HG02970 (cell line): ENCODE results near the gene SDCCAG8.
"Not testable (repeated sequence)": the region's sequence is repeated elsewhere in the genome, so short reads cannot be mapped to it uniquely, and the experiment has no call there.

Source experiments
- ATAC-seq: cut with Tn5 transposase; IDR thresholded peaks from one replicate; pipeline ENCODE4 v1.9.1; 2021; ENCODE audit warnings: mild to moderate bottlenecking, moderate library complexity, moderate number of reproducible peaks; ENCODE audit not compliant: unreplicated experiment, low FRiP score

SDCCAG8 gene

DNA sequence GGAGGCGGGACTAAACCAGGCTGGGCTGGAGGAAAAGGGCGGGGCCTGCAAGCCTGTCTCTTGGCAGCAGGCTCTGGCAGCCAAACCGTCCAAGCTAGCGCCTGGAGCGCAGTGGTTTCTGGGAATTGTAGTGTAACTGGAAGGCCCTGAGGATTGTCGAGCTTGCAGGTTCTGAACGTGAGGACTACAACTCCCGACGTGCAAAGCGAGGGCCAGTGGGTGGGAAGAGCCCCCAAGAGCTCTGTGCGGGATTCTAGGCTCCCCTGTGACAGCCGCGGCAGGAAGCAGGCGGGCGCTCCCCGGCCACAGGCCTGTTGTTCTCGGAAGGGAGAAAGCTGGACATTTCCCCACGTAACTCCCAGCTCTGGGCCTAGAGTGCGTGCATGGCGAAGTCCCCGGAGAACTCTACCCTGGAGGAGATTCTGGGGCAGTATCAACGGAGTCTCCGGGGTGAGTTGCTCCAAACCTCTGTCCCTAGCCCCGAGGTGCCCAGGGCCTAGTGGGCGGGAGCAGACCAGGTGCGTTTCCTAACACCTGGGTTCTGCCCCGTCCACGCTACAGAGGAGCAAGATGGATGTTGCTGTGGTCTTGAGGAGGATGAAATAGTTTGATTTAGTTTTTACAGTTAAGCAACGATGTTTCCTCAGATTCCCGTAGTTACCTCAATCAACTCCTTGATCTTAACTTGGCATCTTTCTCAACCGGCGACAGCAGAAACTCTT lies at the start of gene SDCCAG8:
Gene SDCCAG8, plus strand, starts transcription at position 251 of the 722 bp plus-strand sequence. Its CDS starts 133 bp downstream, at position 384.
- ATAC-seq, result peak; percentile 84

DNA sequence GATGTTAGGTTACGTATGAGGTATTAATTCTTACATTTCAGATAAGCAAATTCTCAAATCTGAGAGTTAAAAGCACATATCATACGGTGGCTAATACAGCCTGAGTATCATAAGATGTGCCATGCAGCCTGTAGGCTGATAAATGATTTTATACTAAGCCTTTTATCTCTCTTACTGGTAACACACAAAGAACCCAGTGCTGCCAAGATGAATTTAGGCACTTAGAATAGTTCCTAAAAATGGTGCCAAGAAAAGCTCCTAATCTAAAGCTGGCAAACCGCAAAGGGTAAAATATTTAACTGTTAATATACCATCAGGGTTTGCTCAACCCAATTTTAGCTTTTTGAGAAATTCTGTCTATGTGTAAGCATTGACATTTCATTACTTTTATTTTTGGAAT lies 43.9 kb upstream of the SDCCAG8 start:
- ATAC-seq, result not testable (repeated sequence)

DNA sequence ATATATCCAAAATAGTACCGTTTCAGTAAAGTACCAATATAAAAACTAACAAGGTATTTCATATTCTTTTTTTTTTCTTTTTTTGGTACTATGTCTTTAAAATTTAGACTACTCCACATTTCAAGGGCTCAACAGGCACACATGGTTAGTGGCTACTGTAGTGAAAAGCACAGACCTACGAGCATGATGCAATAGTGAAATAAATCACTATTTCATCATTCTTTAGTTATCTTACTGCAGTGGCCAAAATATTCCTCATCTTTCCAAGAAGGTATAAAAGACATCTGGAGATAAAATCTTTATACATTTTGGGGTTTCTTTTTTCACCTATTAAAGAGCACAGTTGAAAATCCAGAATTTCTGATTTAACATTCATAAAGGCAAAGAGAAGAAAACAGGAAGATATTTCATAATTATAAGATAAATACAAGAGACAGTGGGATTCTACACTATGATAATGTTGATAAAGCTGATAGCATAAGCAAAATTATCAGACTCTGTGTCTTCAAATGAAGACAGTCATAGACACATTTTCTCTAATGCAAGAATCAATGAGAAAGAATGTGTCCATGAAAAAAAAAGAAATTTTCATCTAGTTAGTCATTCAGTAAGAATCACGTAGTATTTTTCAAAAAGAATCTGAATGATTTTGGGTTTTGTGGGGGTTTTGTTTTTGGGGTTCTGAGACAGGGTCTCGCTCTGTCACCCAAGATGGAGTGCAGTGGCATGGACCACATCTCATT lies 42.6 kb upstream of the SDCCAG8 start:
- ATAC-seq, result no peak

DNA sequence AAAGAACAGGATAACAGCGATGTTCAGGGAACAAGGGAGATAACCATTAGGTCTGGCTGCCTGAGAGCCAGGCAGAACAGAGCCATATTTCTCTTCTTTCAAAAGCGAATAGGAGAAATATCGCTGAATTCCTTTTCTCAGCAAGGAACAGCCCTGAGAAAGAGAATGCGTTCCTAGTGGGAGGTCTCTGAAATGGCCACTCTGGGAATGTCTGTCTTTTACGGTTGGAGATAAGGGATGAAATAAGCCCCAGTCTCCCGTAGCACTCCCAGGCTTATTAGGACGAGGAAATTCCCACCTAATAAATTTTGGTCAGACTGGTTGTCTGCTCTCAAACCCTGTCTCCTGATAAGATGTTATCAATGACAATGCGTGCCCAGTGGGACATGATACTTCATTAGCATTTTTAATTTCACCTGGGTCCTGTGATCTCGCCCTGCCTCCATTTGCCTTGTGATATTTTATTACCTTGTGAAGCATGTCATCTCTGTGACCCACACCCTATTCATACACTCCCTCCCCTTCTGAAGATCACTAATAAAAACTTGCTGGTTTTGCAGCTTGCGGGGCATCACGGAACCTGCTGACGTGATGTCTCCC lies 40.5 kb upstream of the SDCCAG8 start:
- not testable (repeated sequence) for ATAC-seq

DNA sequence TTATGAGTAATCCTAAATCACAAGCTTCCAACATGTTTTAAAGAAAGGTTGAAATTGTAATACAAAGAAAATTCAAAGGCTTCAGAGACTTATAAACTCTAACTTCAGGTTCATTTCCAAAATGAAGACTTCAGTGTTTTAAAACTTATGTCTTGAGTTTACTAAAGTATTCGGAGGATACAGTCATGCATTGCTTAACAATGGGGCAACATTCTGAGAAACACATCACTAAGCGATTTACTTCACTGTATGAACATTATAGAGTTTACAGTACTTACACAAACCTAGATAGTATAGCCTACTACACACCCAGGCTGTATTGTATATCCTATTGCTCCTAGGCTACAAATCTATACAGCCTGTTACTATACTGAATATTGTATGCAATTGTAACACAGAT lies 39.1 kb upstream of the SDCCAG8 start:
- ATAC-seq, result no peak

DNA sequence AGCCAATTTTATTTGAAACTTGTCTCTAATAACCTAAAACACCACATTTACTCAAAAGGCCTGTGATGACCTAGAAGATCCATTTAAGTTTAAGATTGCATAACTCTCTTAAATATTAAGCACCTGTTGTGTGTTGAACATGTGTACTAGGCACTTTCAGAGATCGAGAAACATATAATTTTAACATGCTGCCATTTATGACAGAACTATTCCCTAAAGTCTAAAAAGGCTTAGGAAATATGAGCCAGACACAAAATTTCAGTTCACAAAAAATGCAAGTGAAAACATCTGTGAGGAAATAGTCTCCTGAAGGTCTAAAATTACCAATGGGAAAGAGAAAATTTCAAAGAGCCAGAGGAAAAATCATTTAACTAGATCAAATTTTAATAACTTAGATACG lies 38.5 kb upstream of the SDCCAG8 start:
- ATAC-seq, result no peak

DNA sequence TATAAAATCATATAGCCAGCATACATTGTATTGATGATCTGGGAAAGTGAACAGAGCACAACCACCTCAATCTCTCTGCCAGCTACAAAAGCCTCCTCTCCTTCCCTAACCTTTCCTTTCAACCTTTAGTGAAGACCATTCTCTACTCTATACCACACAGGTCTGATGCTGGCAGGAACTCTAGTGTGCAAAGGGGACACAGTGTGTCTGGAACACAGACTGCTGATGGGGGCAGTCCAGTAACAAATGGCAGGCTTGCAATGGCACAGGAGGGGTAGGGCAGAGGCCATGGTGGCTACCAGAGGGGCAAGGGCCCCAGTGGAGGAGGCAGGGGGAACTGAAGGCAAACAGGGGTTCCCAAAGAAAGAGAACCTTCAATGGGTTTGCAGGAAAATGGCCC lies 37.8 kb upstream of the SDCCAG8 start:
- no peak for ATAC-seq

DNA sequence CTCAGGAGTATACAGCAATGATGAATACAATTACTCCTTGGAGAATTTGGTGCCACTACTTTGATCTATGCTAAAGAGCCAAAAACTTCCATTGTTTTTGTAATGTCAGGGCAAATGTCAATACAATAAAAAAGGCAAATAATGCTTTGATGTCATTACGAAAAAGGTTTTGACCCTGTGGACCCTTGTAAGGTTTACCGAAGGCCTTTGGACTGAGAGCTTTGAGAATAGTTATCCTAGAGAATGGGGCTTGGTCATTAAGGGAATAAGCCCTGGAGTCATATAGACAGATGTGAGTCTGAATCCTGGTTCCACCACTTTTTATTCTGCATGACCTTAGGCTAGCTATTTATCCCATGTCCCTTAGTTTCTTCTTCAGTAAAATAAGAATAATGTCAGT lies 28.2 kb upstream of the SDCCAG8 start:
- ATAC-seq, result no peak

DNA sequence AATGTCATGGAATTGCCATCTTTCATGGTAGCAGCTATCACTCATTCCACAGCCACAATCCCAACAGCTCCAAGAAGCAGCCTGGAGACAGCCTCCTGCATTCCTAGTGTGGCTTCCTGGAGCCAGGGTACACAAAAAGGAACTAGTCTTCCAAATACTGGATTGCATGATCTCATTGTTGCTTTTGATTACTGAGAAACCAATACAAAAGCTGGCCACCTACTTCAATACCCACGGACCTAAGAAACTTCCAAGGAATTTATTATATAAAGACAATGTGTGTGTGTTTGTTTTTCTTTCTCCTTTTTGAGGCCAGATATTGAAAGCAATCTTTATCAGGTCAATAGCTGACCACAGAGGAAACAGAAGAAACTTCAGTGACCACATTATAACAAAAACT lies 26.3 kb upstream of the SDCCAG8 start:
- no peak for ATAC-seq

DNA sequence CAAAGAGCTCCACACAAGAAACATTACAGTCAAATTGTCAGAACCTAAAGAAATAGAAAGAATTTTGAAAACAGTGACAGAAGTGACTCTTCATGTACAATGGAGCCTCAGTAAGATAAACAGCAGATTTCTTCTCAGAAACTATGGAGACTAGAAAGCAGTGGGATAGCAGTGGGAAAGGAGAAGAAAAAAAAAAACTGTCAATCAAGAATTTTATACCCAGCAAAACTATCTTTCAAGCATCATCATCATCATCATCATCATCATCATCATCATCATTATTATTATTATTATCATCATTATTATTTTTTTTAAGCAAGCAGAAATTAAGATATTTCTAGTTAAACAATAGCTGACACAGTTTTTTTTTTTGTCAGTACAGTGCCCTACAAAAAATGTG lies 24.9 kb upstream of the SDCCAG8 start:
- ATAC-seq, result no peak

DNA sequence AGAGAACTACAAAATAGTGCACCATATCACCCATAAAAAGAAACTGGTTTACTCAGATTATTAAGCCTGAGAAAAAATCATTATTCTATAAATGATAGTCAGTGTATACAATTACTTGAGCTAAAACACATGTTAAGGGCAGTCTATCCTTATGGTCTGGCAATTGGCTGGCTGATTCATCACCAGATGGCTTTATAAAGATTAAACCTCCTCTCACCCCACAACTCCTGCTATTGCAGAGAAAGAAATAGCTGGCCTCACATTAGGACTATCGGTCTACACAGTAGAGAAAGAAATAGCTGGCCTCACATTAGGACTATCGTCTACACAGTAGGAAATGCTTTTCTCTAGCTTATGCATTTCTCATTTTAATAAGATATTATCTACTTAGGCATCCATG lies 21.9 kb upstream of the SDCCAG8 start:
- ATAC-seq, result no peak

DNA sequence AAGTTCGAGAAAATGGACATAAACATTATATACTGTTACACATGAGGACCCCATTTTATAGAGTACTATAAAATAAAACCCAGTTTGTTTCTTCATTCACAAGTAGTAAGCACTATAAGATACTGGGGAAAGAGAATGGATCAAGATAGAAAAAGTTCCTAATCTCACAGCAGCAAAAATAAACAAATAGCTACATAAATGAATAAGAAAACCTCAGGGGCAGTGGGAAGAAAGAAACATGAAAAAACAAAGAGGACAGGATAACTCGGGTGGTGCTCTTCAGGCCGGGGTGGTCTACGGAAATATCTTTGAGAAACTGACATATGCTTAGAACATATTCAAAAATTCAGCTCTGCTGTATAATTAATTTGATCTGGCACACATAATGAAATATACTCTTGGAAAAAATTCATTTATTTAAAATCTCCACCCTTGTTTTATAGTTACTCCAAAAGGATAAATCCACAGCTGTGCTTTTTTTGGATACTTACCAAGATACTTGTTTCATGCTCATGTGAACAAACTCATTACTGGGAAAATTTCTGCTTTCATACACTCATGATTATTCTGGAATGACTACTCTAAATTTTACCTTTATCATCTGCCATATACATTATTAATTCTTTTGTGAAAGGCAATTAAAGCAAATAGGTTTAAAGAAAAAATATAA lies 20.7 kb upstream of the SDCCAG8 start:
- no peak for ATAC-seq

DNA sequence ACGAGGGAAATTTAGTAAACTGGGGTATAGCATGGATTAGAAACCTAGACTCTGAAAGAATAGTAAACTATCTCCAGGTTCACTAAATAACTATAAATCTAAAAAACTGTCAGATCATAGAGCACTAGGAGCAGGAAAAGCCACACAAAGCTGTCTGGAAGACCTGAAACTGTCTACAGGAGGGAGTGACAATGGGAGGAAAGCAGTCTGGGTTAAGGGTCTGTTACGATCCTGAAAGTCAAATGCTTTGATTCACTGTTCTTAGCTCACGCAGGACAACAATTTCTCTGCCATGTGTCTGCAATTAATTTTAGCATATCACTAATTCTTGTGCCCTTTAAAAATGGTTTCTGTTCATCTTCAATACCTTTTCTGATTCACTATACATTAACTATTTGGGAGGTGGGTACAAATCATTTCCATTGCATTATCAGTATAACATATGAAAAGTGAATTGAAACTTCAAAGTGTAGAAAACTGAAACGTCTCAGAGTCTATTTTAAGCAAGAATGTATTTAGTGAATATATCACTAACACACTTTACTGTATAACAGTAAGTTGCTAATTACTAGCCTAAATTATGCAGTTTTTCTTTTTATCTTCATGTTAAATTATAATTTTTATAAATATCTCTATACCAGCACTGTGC lies 19.1 kb upstream of the SDCCAG8 start:
- no peak for ATAC-seq

DNA sequence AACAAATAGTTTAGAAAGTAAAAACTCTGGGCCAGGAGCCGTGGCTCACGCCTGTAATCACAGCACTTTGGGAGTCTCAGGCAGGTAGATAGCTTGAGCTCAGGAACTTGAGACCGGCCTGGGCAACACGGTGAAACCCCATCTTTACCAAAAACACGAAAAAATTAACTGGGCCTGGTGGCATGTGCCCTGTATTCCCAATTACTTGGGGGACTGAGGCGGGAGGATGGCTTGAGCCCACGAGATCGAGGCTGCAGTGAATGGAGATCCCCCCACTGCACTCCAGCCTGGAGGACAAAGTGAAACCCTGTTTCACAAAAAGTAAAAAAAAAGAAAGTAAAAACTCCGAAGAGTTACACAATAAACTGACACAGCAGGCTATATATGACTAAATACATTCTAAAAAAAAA lies 11.4 kb upstream of the SDCCAG8 start:
- ATAC-seq, result no peak

DNA sequence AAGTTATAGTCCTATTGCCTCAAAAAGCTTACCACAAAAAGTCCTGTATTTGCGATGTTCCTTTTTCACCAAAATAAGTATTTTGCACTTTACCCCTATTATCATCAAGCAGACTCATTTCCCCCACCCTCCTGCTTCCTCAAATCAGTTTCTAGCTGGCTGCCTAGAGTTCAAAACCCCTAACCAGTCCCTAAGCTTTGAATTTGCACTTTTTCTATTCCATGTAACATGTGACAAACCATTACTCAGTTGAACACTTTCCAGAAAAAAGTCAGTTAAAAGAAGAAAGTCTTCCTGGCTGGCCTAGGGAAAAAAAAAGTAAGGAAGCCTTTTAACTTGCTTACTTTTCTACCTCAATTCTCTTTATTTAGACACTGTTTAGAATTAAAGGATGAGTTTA lies 8.9 kb upstream of the SDCCAG8 start:
- no peak for ATAC-seq

DNA sequence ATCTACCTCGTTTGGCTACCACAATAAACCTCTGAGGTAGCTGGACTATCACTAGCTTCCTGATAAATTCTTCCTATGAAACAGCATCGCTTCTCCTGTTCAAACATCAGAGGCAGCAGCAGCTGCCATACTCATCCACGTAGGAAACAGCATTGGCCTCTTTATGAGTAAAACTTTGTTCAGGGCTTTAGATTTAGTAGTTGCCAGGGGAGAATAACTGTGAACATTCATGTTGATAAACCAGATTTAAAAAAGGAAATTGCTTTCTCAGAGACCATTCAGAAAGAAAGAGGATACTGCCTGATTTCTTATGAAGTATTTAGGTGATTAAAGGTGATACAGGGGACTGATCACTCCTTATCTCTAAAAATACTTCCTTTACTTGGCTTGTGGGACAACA lies 7.9 kb upstream of the SDCCAG8 start:
- no peak for ATAC-seq

DNA sequence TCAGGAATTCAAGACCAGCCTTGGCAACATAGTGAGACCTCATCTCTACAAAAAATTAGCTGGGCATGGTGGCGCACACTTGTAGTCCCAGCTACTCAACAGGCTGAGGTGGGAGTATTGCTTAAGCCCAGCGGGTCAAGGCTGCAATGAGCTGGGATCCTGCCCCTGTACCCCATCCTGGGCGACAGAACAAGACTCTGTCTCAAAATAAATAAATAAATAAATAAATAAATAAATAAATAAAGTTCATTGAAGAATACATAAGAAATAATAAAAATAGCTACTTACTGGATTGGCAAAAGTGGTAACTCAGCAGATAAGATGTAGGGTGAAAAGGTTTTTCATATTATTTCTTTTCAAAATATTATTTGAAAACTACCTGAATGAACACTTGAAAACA lies 6.6 kb upstream of the SDCCAG8 start:
- ATAC-seq, result no peak

DNA sequence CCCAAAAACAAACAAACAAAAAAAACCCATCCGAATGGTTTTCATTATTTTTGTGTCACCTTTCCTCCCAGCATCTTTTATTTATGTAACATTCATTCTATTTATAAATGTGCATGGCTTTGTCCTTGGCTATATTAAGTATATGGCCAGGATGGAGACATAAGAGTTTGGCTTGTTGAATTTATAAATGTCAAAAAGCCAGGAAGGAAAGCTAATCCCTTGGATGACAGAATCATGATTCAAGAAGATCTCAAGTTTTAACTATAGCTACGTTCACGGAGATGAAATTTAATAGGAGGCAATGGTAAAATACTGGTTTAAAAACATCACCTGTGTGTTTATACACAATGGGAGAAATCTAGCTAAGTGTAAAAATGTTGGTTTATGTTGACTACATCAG lies 5.7 kb upstream of the SDCCAG8 start:
- ATAC-seq, result no peak

DNA sequence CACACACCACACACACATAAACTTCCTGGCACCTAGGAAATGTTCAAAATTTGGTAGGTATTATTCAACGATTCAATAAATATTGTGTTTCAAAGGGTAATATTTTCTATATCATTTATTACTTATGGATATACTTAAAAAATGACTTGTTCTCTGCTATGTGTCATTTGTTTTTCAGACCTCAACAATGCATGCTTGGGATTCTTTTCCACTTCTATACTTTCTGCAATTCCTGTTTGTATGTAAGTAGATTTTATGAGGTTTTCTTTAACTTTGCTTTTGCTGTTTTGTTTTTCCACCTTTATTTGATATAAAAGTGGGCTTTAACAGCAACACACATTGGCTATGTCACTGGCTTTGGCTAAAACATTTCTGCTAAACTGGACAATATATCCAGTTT lies 4.3 kb upstream of the SDCCAG8 start:
- ATAC-seq, result no peak

DNA sequence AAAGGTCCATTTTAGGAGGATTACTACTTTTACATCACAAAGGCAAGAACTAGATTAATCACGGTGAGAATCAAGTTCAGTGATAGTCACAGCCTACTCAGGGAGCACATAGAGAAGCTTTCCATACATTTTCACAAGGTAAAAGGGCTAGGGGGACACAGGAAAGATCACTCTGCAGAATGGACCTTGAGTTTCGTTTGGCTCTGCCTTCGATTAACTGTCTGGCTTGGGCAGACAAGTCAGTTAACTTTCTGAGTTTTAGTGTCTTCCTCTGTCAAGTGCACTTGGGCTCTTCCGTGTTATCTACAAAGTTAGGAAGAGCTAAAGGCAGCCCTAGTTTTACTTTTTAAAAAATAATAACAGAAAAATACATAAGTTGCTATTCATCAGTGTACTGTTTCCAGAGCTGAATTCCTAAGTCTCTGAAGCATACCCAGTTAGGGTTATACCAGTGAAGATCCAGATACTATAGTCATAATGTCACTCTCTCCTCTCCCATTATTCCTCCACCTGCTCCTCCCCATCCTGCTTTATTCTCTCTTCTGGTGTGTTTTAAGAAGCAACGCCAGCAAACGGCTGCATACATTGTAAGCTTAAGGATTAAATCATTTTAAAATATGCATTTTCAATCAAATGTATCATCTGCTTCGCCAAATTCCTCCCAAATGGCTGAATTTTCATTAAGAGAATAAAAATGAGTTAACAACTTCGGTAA lies 2.5 kb upstream of the SDCCAG8 start:
- no peak for ATAC-seq
